Neural progenitor cell (in vitro differentiated cells): ENCODE data around the gene ALG1L2. TPM values are rescaled to one million over a fixed set of nuclear protein-coding genes. Genes with fewer than 3 reads are reported as not detected.
"Not testable (repeated sequence)": the region's sequence is repeated elsewhere in the genome, so short reads cannot be mapped to it uniquely, and the experiment has no call there.

Experiments
- DNase-seq: peaks from one replicate; pipeline ENCODE4 v3.0.0-alpha.2; 2016; ENCODE audit warnings: low spot score
- H2AFZ ChIP-seq: fragments of 200-600 bp; sonication (generic); replicated peaks from 2 replicates; pipeline ENCODE4 v1.6.1; 2016; ENCODE audit warnings: antibody characterized with exemption
- H3F3A ChIP-seq: fragments of 200-600 bp; sonication (generic); 2 replicates; pipeline ENCODE4 v1.6.1; 2016; ENCODE audit warnings: antibody characterized with exemption, low read depth
- H3K27ac ChIP-seq: fragments of 200-600 bp; sonication (generic); 2 replicates; pipeline ENCODE4 v1.5.1; 2016; ENCODE audit warnings: mild to moderate bottlenecking
- H3K27me3 ChIP-seq: fragments of 200-600 bp; sonication (generic); 2 replicates; pipeline ENCODE4 v1.6.1; 2016; ENCODE audit warnings: mild to moderate bottlenecking, moderate library complexity
- H3K36me3 ChIP-seq: fragments of 200-600 bp; sonication (generic); 2 replicates; pipeline ENCODE4 v1.5.1; 2016
- H3K4me1 ChIP-seq: fragments of 200-600 bp; sonication (generic); 2 replicates; pipeline ENCODE4 v1.6.1; 2016; ENCODE audit warnings: mixed run types
- H3K4me2 ChIP-seq: fragments of 200-600 bp; sonication (generic); 2 replicates; pipeline ENCODE4 v1.6.1; 2016
- H3K4me3 ChIP-seq: fragments of 200-600 bp; sonication (generic); 2 replicates; pipeline ENCODE4 v1.5.1; 2016
- H3K79me2 ChIP-seq: fragments of 200-600 bp; sonication (generic); 2 replicates; pipeline ENCODE4 v1.6.1; 2016; ENCODE audit warnings: low read depth
- H3K9ac ChIP-seq: fragments of 200-600 bp; sonication (generic); 2 replicates; pipeline ENCODE4 v1.6.1; 2016
- H3K9me3 ChIP-seq: fragments of 200-600 bp; sonication (generic); 2 replicates; pipeline ENCODE4 v1.5.1; 2016; ENCODE audit warnings: low read depth
- H4K20me1 ChIP-seq: fragments of 200-600 bp; sonication (generic); 2 replicates; pipeline ENCODE4 v1.6.1; 2016; ENCODE audit warnings: low read depth
- H3K27ac Mint-ChIP-seq: 3 replicates; pipeline ENCODE4 v1.8.0; 2021; ENCODE audit warnings: mixed read lengths
- H3K27me3 Mint-ChIP-seq: 2 replicates; pipeline ENCODE4 v1.8.0; 2022; ENCODE audit warnings: low read depth, mild to moderate bottlenecking, inconsistent platforms, moderate library complexity, mixed read lengths; ENCODE audit not compliant: insufficient read depth
- H3K36me3 Mint-ChIP-seq: 3 replicates; pipeline ENCODE4 v1.8.0; 2021; ENCODE audit warnings: mixed read lengths
- H3K4me1 Mint-ChIP-seq: 3 replicates; pipeline ENCODE4 v1.8.0; 2021; ENCODE audit warnings: mixed read lengths
- H3K4me3 Mint-ChIP-seq: 3 replicates; pipeline ENCODE4 v1.8.0; 2021; ENCODE audit warnings: mild to moderate bottlenecking, moderate library complexity, mixed read lengths
- H3K9me3 Mint-ChIP-seq: 3 replicates; pipeline ENCODE4 v1.8.0; 2020; ENCODE audit warnings: mixed read lengths
- CTCF ChIP-seq: fragments of 200-600 bp; sonication (generic); IDR thresholded peaks from 2 replicates; pipeline ENCODE4 v1.5.1; 2017; ENCODE audit warnings: antibody characterized with exemption, mild to moderate bottlenecking
- EZH2 ChIP-seq: fragments of 200-600 bp; sonication (generic); IDR thresholded peaks from 2 replicates; pipeline ENCODE4 v1.6.1; 2017; ENCODE audit warnings: antibody characterized with exemption, mild to moderate bottlenecking, moderate library complexity
- EZH2phosphoT487 ChIP-seq: fragments of 200-600 bp; sonication (generic); IDR thresholded peaks from 2 replicates; pipeline ENCODE4 v1.6.1; 2017; ENCODE audit warnings: antibody characterized with exemption
- total RNA-seq: library from RNA; depleted of rRNA; stranded (reverse); fragments of >200 nt; gene quantifications from 2 replicates; pipeline ENCODE4 v1.2.3, GENCODE V29; 2015; ENCODE audit warnings: low replicate concordance

ALG1L2 gene
- total RNA-seq, 1 donor from 2014 or later = not detected

- H3F3A ChIP-seq = no peaks in the 10 kb centered on the region
- no peaks in the 10 kb centered on the region for H3K27me3 ChIP-seq
- Mint-ChIP-seq H3K36me3 (no peaks in the 10 kb centered on the region), H3K27me3 (peaks cover 7% of the 10 kb centered on the region), H3K4me1 (peaks cover 2% of the 10 kb centered on the region), H3K4me3 (no peak overlapping the region), H3K27ac (no peak overlapping the region), H3K9me3 (peaks cover 3% of the 10 kb centered on the region)
- no peak overlapping the region for H3K4me3 ChIP-seq
- no peak overlapping the region for H3K4me2 ChIP-seq
- H3K9me3 ChIP-seq = no peaks in the 10 kb centered on the region
- H4K20me1 ChIP-seq = no peaks in the 10 kb centered on the region
- H3K79me2 ChIP-seq = no peaks in the 10 kb centered on the region
- H3K9ac ChIP-seq = no peak overlapping the region
- H3K36me3 ChIP-seq = no peaks in the 10 kb centered on the region
- DNase-seq = no peak
- H3K4me1 ChIP-seq = no peaks in the 10 kb centered on the region
- TF ChIP-seq EZH2phosphoT487 (no peak), CTCF (no peak), EZH2 (no peak)
- H3K27ac ChIP-seq = no peak overlapping the region
- no peak overlapping the region for H2AFZ ChIP-seq
These were observed 32.9 kb upstream of the ALG1L2 start for GRCh38 chr3:130048726-130049125.

- H3K4me3 Mint-ChIP-seq, H3K27ac Mint-ChIP-seq, H3K4me1 ChIP-seq, H2AFZ ChIP-seq, H3K4me2 ChIP-seq, H4K20me1 ChIP-seq, H3K27me3 Mint-ChIP-seq, H3K36me3 Mint-ChIP-seq, H3K4me1 Mint-ChIP-seq, H3K27me3 ChIP-seq, H3K9ac ChIP-seq, H3K36me3 ChIP-seq, H3K27ac ChIP-seq, H3K4me3 ChIP-seq, H3F3A ChIP-seq, H3K9me3 ChIP-seq, H3K79me2 ChIP-seq, DNase-seq, H3K9me3 Mint-ChIP-seq: not testable (repeated sequence)
These were observed 29.3 kb upstream of the ALG1L2 start for GRCh38 chr3:130052366-130052765.

DNA sequence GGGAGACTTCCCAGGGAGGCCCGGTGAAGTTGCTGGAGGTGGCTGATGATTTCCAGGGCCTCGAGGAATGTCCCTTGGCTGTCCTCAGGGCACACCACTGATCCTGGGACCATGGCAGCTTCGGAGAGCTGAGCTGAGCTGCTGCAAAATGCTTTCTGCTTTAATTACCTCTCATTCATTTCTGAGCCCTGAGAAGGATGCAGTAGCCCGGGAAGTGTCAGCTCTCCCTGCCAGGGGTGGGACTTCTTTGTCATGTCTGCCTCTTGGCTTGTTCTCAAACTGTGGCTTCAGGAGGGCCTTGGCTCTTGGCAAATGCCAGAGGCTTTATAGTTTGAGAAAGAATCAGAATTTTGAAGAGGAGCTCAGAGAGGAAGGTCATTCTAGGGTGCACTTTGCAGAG lies 28.7 kb upstream of the ALG1L2 start:
- H3K9me3 ChIP-seq, H3K36me3 ChIP-seq, H3K27ac Mint-ChIP-seq, H2AFZ ChIP-seq, H3K4me3 ChIP-seq, H3K4me3 Mint-ChIP-seq, H3K4me2 ChIP-seq, H3K9me3 Mint-ChIP-seq, H3K27me3 ChIP-seq, H3K36me3 Mint-ChIP-seq, H3K9ac ChIP-seq, H3F3A ChIP-seq, H3K27me3 Mint-ChIP-seq, H3K4me1 ChIP-seq, H3K4me1 Mint-ChIP-seq, H3K27ac ChIP-seq, H4K20me1 ChIP-seq, H3K79me2 ChIP-seq, DNase-seq: not testable (repeated sequence)

DNA sequence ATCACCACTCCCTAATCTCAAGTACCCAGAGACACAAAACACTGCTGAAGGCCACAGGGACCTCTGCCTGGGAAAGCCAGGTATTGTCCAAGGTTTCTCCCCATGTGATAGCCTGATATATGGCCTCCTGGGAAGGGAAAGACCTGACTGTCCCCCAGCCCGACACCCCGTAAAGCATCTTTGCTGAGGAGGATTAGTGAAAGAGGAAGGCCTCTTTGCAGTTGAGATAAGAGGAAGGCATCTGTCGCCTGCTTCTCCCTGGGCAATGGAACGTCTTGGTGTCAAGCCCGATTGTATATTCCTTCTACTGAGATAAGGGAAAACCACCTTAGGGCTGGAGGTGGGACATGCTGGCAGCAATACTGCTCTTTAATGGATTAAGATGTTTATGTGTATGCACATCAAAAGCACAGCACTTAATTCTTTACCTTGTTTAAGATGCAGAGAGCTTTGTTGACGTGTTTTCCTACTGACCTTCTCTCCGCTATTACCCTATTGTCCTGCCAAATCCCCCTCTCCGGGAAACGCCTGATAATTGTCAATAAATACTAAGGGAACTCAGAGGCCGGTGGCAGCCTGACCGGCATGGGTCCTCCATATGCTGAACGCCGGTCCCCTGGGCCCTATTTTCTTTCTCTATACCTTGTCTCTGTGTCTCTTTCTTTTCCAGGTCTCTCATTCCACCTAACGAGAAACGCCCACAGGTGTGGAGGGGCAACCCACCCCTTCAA lies 23.9 kb upstream of the ALG1L2 start:
- not testable (repeated sequence) for H3K79me2 ChIP-seq, H3K4me3 ChIP-seq, H2AFZ ChIP-seq, DNase-seq, H3K36me3 Mint-ChIP-seq, H3K27me3 ChIP-seq, H3K9me3 ChIP-seq, H3K9ac ChIP-seq, H3K4me2 ChIP-seq, H3K9me3 Mint-ChIP-seq, H3K36me3 ChIP-seq, H3K27ac Mint-ChIP-seq, H3F3A ChIP-seq, H3K4me3 Mint-ChIP-seq, H3K4me1 ChIP-seq, H4K20me1 ChIP-seq, H3K27ac ChIP-seq, H3K27me3 Mint-ChIP-seq
- H3K4me1 Mint-ChIP-seq = peaks cover 36% of the 10 kb centered on the region

- not testable (repeated sequence) for H3K9me3 ChIP-seq, H2AFZ ChIP-seq, H3K27me3 ChIP-seq, H3K27ac ChIP-seq, H3K36me3 Mint-ChIP-seq, H4K20me1 ChIP-seq, H3K4me3 Mint-ChIP-seq, H3K27me3 Mint-ChIP-seq, H3K9me3 Mint-ChIP-seq, H3K9ac ChIP-seq, H3K36me3 ChIP-seq, H3K4me3 ChIP-seq, H3K79me2 ChIP-seq, H3K4me1 ChIP-seq, H3K27ac Mint-ChIP-seq, H3K4me2 ChIP-seq, DNase-seq, H3F3A ChIP-seq
- H3K4me1 Mint-ChIP-seq = peaks cover 36% of the 10 kb centered on the region
These were observed 23.4 kb upstream of the ALG1L2 start for GRCh38 chr3:130058267-130058657.

- not testable (repeated sequence) for H3K36me3 Mint-ChIP-seq, DNase-seq, H3K9ac ChIP-seq, H3K27ac ChIP-seq, H3K27me3 Mint-ChIP-seq, H3K27ac Mint-ChIP-seq, H4K20me1 ChIP-seq, H3K4me1 ChIP-seq, H2AFZ ChIP-seq, H3K9me3 Mint-ChIP-seq, H3F3A ChIP-seq, H3K27me3 ChIP-seq, H3K4me2 ChIP-seq, H3K36me3 ChIP-seq, H3K4me3 ChIP-seq, H3K9me3 ChIP-seq, H3K4me3 Mint-ChIP-seq, H3K79me2 ChIP-seq
- peaks cover 36% of the 10 kb centered on the region for H3K4me1 Mint-ChIP-seq
These were observed 22.9 kb upstream of the ALG1L2 start for GRCh38 chr3:130058716-130059115.

DNA sequence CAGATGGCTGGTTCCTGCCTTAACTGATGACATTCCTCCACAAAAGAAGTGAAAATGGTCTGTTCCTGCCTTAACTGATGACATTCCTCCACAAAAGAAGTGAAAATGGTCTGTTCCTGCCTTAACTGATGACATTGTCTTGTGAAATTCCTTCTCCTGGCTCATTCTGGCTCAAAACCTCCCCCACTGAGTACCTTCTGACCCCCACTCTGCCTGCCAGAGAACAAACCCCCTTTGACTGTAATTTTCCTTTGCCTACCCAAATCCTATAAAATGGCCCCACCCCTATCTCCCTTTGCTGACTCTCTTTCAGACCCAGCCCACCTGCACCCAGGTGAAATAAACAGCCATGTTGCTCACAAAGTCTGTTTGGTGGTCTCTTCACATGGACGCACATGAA lies 22.5 kb upstream of the ALG1L2 start:
- not testable (repeated sequence) for H2AFZ ChIP-seq, H3K27ac ChIP-seq, H3K9ac ChIP-seq, H3K4me2 ChIP-seq, H3K36me3 ChIP-seq, H3K9me3 Mint-ChIP-seq, H3K27me3 ChIP-seq, H3K4me3 ChIP-seq, DNase-seq, H3K4me3 Mint-ChIP-seq, H3F3A ChIP-seq, H3K4me1 ChIP-seq, H3K9me3 ChIP-seq, H3K36me3 Mint-ChIP-seq, H3K27ac Mint-ChIP-seq, H3K27me3 Mint-ChIP-seq, H3K79me2 ChIP-seq, H4K20me1 ChIP-seq
- H3K4me1 Mint-ChIP-seq = peaks cover 36% of the 10 kb centered on the region
